Kidney (tissue), 14 donors: ENCODE measurements around the gene LENG9. TPM values are rescaled to one million over a fixed set of nuclear protein-coding genes. Genes with fewer than 3 reads are reported as not detected.

Experiments used
- DNase-seq, 5 donors: peaks; one replicate each; pipeline ENCODE4 v3.0.0-alpha.2; 2013 to 2020
- FAIRE-seq: peaks from 2 replicates; lab custom pipeline; 2012; peaks lifted over from hg19 to GRCh38; lab: Jason Lieb, UNC
- H3K27ac ChIP-seq, 2 donors: one replicate each; pipeline ENCODE4 v1.7.0; 2013; ENCODE audit warnings: low read depth in 2 of 2, low read length in 2 of 2, inconsistent platforms in 1 of 2
- H3K27me3 ChIP-seq: one replicate; pipeline ENCODE4 v1.7.1; 2013; ENCODE audit warnings: low read length, inconsistent platforms; ENCODE audit not compliant: control insufficient read depth, insufficient read depth
- H3K36me3 ChIP-seq, 3 donors: one replicate each; pipeline versions ENCODE4 v1.7.0 to v1.7.1; 2013; ENCODE audit warnings: low read length in 3 of 3, control low read depth in 1 of 3, inconsistent platforms in 1 of 3; ENCODE audit not compliant: insufficient read depth in 3 of 3, control insufficient read depth in 2 of 3
- H3K4me1 ChIP-seq, 3 donors: one replicate each; pipeline versions ENCODE4 v1.7.0 to v1.7.1; 2013; ENCODE audit warnings: low read length in 3 of 3, inconsistent platforms in 1 of 3, low read depth in 1 of 3; ENCODE audit not compliant: control insufficient read depth in 2 of 3, insufficient read depth in 2 of 3
- H3K4me3 ChIP-seq, 3 donors: one replicate each; pipeline versions ENCODE4 v1.7.0 to v1.8.1; 2013; ENCODE audit warnings: low read length in 3 of 3, control low read depth in 1 of 3, inconsistent platforms in 1 of 3
- H3K9ac ChIP-seq, 3 donors: one replicate each; pipeline versions ENCODE4 v1.7.0 to v1.7.1; 2013; ENCODE audit warnings: low read length in 3 of 3, control low read depth in 1 of 3, inconsistent platforms in 1 of 3
- H3K9me3 ChIP-seq, 3 donors: one replicate each; pipeline versions ENCODE4 v1.7.0 to v1.7.1; 2013; ENCODE audit warnings: low read length in 3 of 3, control low read depth in 1 of 3, inconsistent platforms in 1 of 3; ENCODE audit not compliant: control insufficient read depth in 2 of 3, insufficient read depth in 1 of 3
- CTCF ChIP-seq: IDR thresholded peaks from 3 replicates; pipeline ENCODE4 v1.5.1; 2012; ENCODE audit warnings: mild to moderate bottlenecking, moderate library complexity, borderline replicate concordance; ENCODE audit not compliant: insufficient read depth; ENCODE audit errors: extremely low read depth
- intact Hi-C: fragments of 100-400 bp; cut with DNase I; formaldehyde crosslinking; loops from one replicate; pipeline ENCODE4 v1.11.1; 2022
- polyA plus RNA-seq: library from polyadenylated mRNA; stranded (reverse); fragments of 350-450 nt; fragmentation: Illumina TruSeq; extraction: RNeasy Lipid Tissue Mini Kit (QIAGEN cat#74804); gene quantifications from one replicate; pipeline ENCODE4 v1.2.3, GENCODE V29; 2014; ENCODE audit warnings: low read depth, low replicate concordance; ENCODE audit not compliant: insufficient read depth
- total RNA-seq: library from RNA; stranded (reverse); fragmentation: NEBNext Ultra II Directional; extraction: Animal tissue kit (Norgen Biotek cat#: 25700); gene quantifications from one replicate; pipeline ENCODE4 v1.2.1, GENCODE V29; 2021
- donor health status: control.
- donor health status: control.
- donor health status: control.
- donor health status: control.
- donor health status: control.
- donor health status: DM: yes; HTN: yes; CAD: no.
- donor health status: Normal renal cell carcinoma (clear cell type).

Gene LENG9
- total and polyA plus RNA-seq, 2 donors from 2014 or later, result 2.0 to 6.8 TPM

GRCh38 chr19:54427586-54427985 lies 36.0 kb downstream of the LENG9 start:
- H3K27ac ChIP-seq, result no peak overlapping the region
- intact Hi-C loops, result no loop called here
- no peak for DNase-seq
- H3K4me1 ChIP-seq, result peaks cover 0 to 3% (median 0%) of the 10 kb centered on the region in 3 donors
- no peak for TF ChIP-seq CTCF
- FAIRE-seq, result no peak
- no peaks in the 10 kb centered on the region for H3K9me3 ChIP-seq
- H3K36me3 ChIP-seq, result no peaks in the 10 kb centered on the region
- H3K4me3 ChIP-seq, result no peak overlapping the region
- H3K9ac ChIP-seq, result no peak overlapping the region
- H3K27me3 ChIP-seq, result no peaks in the 10 kb centered on the region

GRCh38 chr19:54426291-54426931 lies 37.2 kb downstream of the LENG9 start:
- TF ChIP-seq CTCF, result no peak
- H3K9me3 ChIP-seq, result no peaks in the 10 kb centered on the region

GRCh38 chr19:54425382-54425723 lies 38.2 kb downstream of the LENG9 start:
- H3K9me3 ChIP-seq, result no peaks in the 10 kb centered on the region
- no peak overlapping the region for H3K27ac ChIP-seq
- H3K9ac ChIP-seq, result no peak overlapping the region
- H3K4me3 ChIP-seq, result no peak overlapping the region
- TF ChIP-seq CTCF, result no peak
- no peak for DNase-seq
- intact Hi-C loops, result no loop called here
- no peaks in the 10 kb centered on the region for H3K4me1 ChIP-seq
- no peaks in the 10 kb centered on the region for H3K27me3 ChIP-seq
- H3K36me3 ChIP-seq, result no peaks in the 10 kb centered on the region
- FAIRE-seq, result no peak

More at GRCh38 chr19:54426291-54426931, 37.2 kb downstream of the LENG9 start:
- H3K4me1 ChIP-seq, result no peaks in the 10 kb centered on the region
- no peak overlapping the region for H3K9ac ChIP-seq
- no peaks in the 10 kb centered on the region for H3K27me3 ChIP-seq
- intact Hi-C loops, result no loop called here
- H3K27ac ChIP-seq, result no peak overlapping the region
- FAIRE-seq, result no peak
- H3K36me3 ChIP-seq, result no peaks in the 10 kb centered on the region
- no peak overlapping the region for H3K4me3 ChIP-seq
- peak in 1 of 5 donors; percentile 49 for DNase-seq
